NCI-H446 treated with DMSO at 0.1 percent for 48 hours (cell line): ENCODE measurements around the gene BMP2K.

ENCODE experiments used
- DNase-seq: peaks from one replicate; lab custom pipeline; 2025; lab: John Stamatoyannopoulos, UW

BMP2K gene

DNA sequence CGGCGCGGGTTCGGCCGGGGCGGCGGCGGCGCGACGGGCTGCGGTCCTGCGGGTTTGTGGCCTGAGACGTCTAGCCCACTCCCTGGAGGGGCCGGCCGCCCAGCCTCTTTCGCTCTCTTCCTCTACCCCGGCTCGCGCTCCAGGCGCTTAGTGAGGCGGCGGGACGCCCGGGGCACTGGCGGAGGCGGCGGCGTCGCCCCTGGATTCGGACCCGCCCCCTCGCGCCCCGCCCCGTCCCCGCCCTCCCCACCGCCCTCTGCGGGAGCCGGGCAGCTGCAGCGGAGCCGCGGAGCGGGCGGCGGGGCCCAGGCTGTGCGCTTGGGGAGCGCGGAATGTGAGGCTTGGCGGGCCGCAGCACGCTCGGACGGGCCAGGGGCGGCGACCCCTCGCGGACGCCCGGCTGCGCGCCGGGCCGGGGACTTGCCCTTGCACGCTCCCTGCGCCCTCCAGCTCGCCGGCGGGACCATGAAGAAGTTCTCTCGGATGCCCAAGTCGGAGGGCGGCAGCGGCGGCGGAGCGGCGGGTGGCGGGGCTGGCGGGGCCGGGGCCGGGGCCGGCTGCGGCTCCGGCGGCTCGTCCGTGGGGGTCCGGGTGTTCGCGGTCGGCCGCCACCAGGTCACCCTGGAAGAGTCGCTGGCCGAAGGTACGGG is at the start of gene BMP2K:
Gene BMP2K (plus strand): TSS at position 272 of the 650 bp plus-strand sequence. CDS start 194 bp downstream, at position 466.
- peak; percentile 64 for DNase-seq

DNA sequence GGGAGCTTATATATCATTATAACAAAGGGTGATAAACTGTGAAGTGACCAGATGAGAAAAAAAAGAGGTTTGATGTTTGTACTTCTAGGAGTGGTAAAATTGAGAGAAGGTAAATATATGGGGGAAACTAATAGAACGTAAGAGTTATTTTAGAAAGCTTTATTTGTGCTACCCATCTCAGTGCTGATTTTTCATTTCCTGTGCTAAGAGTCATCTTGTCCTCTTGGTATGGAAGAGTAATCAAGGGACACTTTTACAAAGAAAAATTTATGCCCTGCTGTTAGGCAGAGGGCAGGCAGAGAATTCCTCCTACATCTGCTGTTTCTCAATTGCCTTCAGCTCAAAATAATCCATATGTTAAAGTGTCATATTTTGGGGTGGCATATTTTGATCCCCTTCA is 49.6 kb upstream of the BMP2K start:
- no peak for DNase-seq

DNA sequence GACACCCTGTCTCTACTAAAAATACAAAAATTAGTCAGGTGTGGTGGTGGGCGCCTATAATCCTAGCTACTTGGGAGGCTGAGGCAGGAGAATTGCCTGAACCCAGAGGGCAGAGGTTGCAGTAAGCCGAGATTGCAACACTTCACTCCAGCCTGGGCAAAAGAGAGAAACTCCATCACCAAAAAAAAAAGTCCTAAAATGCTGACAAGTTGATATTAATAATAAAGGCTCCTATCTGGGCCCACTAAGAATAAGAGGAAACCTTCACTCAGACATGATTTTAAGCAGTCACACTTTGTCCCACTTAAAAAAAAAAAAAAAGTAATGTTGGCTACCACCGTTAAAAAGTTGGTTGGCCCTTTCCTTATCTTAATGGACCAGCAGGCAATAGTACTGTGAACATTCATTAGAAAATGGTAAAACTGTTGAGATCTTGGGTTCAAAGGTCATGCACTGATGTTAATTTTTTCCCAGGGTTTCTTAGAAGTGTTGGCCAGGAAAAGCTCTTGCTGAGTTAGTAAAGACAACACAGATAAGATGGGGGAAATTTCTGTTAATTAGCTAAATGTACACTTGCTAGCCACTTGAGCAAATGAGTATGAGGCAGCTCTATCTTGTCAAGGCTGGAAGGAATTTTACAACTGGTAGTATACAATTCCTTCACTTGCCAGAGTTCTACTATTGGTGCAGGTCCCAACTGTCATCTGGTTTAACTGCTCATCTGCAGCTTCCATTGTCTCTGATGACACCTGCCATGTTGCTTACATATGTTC is 43.6 kb upstream of the BMP2K start:
- no peak for DNase-seq

DNA sequence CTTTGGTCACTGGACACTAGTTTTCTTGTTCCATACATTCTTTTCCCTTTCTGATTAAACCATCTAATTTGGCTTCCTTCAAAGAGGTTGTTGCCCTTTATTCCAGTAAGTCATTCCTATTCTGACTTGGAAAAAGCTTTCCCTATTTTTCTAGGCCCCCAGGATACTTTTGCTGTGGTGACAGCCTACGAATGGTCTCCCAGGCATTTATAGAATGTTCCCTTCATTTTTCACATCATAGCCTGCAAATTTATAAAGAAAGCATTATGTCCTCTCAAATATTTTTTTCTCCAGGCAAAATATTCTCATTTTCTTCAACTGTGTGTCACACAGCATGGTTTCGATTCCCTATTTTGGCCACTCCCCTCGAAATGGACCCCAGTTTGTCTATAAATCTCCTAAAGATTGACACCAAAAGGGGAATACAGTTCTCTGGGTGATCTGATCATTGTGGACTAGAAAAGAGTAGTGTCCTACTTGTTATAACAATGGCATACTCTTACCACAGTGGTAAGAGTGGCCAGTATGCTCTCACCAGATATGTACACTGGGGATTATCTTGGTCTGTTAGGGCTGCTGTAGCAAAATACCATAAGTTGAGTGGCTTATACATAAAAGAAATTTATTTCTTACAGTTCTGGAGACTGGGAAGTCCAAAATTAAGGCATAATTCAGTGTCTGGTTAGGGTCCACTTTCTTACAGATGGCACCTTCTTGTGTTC is 41.5 kb upstream of the BMP2K start:
- DNase-seq, result no peak

DNA sequence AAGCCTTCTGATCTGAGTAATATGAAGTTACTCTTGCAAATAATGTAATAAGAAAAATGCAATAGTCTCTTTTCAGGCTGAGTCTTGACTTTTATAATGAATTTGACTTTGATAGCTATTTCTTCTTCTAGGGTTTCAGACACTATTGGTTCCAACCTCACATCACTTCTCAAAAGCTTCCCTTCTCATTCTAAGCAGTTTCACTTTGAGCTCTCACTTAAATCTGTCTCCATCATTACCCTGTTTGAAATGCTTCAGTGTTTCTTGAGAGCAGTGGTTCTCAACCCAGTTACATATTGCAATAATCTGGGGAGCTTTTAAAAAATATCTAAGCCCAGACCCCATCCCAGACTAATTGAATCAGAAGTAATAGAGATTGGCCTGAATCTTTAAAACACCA is 40.5 kb upstream of the BMP2K start:
- no peak for DNase-seq

DNA sequence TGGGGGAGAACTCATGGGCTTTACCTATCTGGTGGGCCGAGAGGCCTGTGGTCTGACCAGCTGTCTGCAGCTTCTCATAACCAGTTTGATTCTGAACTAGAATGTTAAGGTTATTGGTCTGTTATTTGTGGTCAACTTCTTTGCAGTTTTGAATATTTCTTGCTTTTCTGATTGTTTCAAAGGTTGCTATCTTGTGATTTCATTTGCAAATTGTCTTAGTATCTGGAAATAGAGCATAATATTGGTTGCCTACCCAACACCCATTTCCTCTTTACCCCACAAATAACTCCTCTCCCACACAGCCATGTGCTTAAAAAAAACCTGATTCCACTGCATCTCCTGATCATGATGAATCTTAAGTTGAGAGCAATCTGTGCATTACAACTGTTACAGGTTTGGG is 39.1 kb upstream of the BMP2K start:
- DNase-seq, result no peak

DNA sequence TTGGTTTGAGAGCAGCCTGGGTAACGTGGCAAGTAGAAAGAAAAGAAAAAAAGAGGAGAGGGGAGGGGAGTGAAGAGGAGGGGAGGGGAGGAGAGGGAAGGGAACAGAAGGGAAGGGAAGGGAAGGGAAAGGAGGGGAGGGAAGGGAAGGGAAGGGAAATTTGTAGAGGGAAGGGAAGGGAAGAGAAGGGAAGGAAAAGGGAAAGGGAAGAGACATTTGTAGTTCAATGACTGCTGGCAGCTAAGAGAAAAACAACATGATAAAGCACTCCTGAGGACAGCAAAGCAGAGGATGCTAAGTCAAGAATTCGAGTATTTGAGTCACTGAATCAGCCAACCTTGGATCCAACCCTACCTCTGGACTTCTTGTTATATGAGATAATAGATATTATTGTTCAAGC is 38.2 kb upstream of the BMP2K start:
- DNase-seq, result no peak

DNA sequence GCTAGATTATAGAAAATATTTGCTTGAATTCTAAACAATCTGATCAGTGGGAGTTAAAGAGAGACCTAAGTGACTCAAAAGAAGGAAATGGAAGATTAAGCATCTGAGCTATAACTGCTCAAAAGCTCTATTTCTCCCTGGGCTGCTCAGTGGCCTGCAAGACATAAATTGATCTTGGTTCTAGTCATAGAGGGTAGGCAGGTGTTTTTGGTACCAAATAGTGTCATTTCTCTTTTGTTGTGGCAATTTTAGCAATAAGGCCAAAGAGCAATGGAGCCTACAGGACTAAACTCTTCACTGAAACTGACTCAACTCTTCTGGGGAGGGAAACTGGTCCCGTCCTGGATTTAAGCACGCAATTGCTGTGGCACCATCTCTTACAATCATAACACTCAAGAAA is 33.9 kb upstream of the BMP2K start:
- DNase-seq, result no peak

DNA sequence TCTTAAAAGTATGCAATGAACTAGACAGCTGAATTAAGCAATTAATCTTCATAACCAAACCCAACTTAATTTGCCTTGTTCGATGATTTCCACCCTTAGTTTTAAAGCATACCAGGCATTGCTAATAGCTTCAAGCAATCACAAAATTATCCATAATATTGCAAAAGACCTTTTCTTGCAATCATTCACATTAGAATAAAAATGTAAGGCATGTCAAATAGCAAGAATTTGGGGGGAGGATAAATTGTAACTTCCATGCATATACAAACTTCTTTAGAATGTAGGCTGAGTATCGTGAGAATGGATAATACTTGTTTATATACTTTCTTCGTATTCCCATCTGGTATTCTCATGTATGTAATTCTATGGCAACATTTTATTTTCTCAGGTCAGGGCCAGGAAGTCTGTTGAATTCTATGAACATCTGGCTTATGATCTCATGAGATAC is 28.7 kb upstream of the BMP2K start:
- no peak for DNase-seq

DNA sequence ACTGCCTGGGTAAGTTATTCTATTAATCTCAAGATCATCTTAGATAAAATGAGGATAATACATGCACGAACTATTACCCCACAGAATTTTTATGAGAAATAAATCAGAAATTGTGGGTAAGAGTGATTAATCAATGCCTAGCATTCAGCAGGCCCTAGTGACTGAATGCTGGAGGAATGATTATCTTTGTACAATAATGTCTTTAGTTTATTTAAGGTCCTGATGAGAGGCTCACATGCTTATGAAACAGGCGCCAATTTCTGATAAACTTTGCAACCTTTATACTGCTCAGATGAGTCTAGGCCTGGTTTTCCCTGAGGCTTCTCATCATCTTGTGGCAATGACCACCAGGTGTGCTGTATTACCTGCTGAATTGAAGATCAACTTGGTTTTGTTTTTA is 27.8 kb upstream of the BMP2K start:
- no peak for DNase-seq

DNA sequence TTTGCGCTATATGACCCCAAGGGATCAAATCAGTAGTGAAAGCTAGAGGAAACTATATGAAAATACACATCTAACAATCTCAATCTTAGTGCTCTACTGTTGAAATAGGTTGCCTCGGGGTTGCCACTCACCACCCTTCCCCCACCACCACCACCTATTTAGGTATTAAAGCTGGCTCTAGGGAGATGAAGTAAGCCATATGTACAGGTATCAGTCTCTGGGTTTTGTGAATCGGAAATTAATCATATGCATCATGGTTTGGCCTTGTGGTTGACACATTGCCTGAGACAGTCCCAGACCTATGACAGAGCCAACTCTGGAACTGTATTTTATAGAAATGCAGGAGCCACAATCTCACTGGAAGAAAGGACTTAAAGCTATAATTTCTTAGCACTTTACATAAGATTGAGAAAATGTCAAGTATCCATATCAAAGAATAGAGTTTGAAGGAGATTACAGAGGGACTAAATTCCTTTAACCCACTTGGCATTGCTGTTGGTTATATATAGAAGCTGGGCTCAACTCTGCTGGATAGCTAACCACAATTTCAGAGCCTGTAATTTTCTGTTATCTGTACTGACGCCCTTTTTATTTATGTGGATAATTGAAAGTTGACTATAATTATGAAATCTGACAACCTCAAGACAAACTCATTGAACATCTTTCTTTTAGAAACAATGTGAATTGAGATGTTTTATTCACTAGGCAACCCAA is 26.7 kb upstream of the BMP2K start:
- DNase-seq, result no peak

DNA sequence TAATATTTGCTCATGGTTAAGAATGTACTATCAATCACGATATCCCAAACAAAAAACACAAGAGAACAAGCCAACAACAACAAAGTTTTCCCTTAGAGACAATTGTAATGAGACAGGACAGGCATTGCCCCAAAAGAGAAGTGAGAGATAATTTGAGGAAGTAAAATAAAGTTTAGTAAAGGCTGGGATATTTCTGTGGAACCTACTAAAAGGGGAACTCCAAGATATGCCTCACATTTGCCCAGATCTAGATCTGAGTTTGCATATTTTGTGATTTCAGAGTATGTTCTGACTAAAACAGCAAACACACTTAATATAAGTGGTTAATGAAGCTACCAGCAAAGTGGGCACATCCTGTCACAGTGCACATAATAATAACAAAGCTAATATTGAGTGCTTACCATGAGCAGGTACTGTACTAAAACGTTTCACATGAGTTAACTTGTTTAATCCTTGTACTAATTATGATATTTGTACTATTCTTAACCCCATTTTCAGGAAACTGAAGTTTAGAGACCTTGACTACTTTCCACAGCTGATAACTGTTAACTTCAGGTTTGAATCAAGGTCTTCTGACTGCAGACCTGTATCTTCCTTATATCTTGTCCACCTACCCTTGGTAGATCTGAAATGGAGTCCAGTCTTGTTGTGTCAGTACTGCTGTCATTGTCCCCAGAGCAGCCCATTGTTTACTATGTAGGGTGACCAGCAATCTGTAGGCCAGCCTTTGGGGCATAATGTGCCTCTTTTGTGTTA is 26.0 kb upstream of the BMP2K start:
- DNase-seq, result no peak

DNA sequence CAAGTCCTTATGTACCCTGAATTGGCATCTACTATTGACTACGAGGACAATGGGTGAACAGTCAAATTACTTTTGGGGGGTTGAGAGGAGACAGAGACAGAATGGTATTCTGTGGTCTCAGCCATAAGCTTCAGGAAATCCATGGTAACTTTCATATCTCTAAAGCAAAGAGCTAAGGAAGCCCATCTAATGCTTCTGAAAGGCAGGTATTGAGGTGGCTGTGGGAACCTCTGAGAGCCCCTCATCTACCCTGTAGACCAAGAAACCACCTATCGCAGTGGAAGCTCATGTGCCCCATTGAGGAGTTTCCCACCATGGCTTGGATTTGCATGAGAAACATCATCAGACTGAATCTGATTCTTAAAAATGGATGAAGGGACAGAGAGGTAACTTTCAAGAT is 23.1 kb upstream of the BMP2K start:
- no peak for DNase-seq

DNA sequence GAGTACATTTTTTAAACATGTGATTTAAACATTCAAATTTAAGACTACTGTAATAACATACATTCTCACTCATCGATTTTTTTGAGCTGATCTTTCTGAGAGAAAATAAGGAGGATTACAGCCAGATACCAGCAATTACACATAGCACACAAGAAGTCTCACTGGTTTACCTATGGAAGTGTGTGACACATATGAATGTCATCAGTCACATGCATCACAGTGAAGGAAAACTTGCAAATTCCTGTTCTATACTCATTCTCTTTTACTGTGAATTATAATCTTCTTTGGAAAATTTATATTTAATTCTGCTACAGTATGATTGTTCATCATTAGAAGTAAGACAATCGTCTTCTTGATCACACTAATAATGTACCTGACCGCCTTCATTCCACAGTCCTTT is 21.3 kb upstream of the BMP2K start:
- no peak for DNase-seq

DNA sequence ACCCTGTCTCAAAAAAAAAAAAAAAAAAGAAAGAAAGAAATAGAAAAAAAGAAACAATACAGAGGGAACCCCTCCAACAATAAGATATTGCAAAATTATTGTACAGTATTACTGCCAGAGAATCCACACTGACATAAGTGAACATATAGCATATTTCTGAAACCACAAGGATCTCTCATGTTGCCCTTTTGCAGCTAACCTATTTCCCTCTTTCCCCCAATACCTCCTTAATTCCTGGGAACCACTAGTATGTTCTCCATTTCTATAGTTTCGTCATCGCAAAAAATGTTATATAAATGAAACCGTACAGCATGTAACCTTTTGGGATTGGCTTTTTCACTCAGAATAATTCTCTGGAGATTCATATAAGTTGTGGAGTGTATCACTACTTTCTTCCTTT is 20.0 kb upstream of the BMP2K start:
- DNase-seq, result no peak

DNA sequence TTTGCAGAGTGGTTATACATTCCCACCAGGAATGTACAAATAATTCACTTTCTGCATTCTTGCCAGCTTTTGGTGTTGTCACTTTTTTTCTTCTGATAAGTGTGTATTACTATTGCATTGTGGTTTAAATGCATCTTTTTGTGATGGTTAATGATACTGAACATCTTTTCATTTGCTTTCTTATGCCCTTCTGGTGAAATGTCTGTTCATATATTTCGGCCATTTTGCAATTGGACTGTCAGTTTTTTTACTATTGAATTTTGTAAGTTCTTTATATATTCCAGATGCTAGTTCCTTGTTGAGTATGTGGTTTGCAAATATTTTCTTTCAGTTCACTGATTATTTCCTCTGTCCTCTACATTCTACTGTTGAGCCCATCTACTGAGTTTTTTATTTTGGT is 19.4 kb upstream of the BMP2K start:
- DNase-seq, result no peak

DNA sequence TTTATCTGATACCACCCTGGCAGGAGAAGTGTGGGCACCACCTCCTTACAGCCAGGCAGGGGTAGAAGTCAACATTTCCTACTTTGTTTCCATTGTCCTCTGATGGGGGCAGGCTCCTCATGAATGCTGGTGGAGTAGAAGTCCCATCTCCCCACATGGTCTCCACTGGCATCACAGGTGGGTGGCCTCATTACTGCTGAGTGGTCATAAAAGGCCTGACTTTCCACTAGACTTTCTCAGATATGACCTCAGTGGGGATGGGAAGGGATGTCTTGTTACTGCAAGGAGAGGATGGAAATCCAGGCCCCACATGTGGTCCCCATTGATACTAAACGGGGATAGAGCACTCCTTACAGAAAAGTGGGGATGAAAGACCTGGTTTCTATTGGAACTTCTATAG is 18.6 kb upstream of the BMP2K start:
- no peak for DNase-seq

DNA sequence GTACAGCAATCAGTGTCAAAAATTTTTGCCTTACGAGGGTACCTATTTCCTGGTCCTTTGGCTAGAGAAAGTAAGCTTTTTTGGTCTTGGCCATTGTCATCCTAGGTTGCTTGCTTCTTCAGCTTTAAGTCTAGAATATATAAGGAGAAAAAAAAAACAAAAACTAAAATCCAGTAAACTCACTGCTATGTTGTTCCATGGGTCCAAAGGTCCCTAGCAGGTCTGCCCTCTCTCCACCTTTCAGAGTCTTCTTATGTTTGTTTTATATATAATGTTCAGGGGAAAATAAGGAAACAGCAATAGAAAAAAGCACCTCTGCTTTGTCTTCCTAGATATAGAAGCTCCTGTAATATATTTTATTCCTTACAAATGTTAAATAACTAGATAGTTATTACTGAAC is 18.1 kb upstream of the BMP2K start:
- no peak for DNase-seq

DNA sequence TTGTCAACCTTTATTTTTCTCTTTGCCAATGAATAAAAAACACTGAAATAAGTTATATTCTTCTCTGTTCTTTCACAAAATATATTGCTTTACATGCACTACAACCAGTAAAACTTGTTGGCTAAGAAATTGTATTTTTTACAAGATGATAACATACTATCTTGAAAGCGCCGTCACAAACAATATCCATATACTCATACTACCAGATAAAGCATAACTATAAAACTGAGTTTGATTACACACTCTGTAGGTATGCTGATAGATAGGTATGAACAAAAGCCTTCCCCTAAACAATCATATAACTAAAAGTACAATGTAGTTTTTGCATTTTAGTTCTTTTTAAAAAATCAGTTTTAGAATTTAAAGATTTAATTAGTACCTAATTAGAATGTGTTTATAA is 13.6 kb upstream of the BMP2K start:
- DNase-seq, result no peak

DNA sequence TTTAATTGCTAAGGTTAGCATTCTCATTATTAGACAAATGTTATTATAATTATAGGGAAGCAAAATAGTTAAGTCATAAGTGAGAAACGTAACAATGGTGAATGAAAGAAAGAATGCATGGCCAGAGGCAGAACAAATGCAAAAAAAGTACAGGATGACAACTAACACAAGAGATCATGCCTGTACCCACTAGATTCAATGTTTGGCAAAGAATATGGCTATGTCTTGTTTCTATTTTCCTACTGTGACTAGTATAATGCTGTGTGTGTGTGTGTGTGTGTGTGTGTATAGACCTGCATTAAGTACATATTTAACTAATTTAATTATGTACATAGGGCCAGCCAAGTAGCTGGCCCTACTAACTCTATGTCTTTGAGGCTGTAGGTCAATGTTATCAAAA is 12.9 kb upstream of the BMP2K start:
- DNase-seq, result no peak

DNA sequence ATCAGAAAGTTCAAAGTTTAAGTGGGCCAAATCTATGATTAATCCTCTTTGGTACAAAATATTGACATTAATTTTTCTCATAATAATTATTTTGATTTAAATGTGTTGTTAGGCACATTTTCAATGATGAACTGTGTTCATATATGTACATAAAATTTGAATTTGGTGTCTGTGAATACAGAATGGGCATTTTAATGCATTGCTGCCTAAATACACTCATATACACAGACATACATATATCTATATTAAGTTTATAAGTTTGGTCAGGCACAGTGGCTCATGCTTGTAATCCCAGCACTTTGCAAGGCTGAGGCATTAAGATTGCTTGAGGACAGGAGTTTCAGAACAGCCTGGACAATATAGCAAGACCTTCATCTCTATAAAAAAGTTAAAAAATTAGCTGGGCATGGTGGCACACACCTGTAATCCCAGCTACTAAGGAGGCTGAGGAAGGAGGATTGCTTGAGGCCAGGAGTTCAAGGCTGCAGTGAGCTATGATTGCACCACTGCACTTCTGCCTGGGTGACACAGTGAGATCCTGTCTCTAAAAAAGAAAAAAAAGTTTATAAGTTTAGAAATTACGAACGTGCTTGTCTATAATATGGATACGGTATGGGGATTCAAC is 12.3 kb upstream of the BMP2K start:
- DNase-seq, result no peak
